HG03060 (cell line): ENCODE measurements around the gene BCAM.
"Not testable (repeated sequence)": the region's sequence is repeated elsewhere in the genome, so short reads cannot be mapped to it uniquely, and the experiment has no call there.

Experiments used
- ATAC-seq: cut with Tn5 transposase; IDR thresholded peaks from one replicate; pipeline ENCODE4 v1.9.1; 2021; ENCODE audit warnings: low read depth, moderate number of reproducible peaks; ENCODE audit not compliant: unreplicated experiment

The BCAM gene

GRCh38 chr19:44813841-44814470, 5.1 kb downstream of the BCAM start:
- ATAC-seq, result no peak

GRCh38 chr19:44814517-44814916, 5.6 kb downstream of the BCAM start:
- no peak for ATAC-seq

- no peak for ATAC-seq
Measured at GRCh38 chr19:44816301-44816700, 7.4 kb downstream of the BCAM start.

GRCh38 chr19:44817725-44818465, 9.0 kb downstream of the BCAM start:
- no peak for ATAC-seq

GRCh38 chr19:44818466-44819031, 9.6 kb downstream of the BCAM start:
- no peak for ATAC-seq

- ATAC-seq, result no peak
Measured at GRCh38 chr19:44819246-44819832, 10.4 kb downstream of the BCAM start.

- ATAC-seq, result no peak
Measured at GRCh38 chr19:44820648-44821609, 12.0 kb downstream of the BCAM start.

- no peak for ATAC-seq
Measured at GRCh38 chr19:44822177-44822576, 13.3 kb downstream of the BCAM start.

- ATAC-seq, result no peak
Measured at GRCh38 chr19:44822670-44823372, 13.9 kb downstream of the BCAM start.

- no peak for ATAC-seq
Measured at GRCh38 chr19:44823373-44823698, 14.4 kb downstream of the BCAM start.

- no peak for ATAC-seq
Measured at GRCh38 chr19:44824761-44825160, 15.9 kb downstream of the BCAM start.

- not testable (repeated sequence) for ATAC-seq
Measured at GRCh38 chr19:44832875-44833274, 24.0 kb downstream of the BCAM start.

- ATAC-seq, result not testable (repeated sequence)
Measured at GRCh38 chr19:44834399-44834798, 25.5 kb downstream of the BCAM start.

- ATAC-seq, result no peak
Measured at GRCh38 chr19:44839276-44839675, 30.4 kb downstream of the BCAM start.

GRCh38 chr19:44840811-44841210, 31.9 kb downstream of the BCAM start:
- no peak for ATAC-seq

- ATAC-seq, result no peak
Measured at GRCh38 chr19:44841231-44841630, 32.3 kb downstream of the BCAM start.

GRCh38 chr19:44845286-44845611, 36.3 kb downstream of the BCAM start:
- ATAC-seq, result no peak

- no peak for ATAC-seq
Measured at GRCh38 chr19:44845612-44846454, 36.9 kb downstream of the BCAM start, which contains the start of gene NECTIN2. TSS of gene NECTIN2 (plus strand) at chr19:44846297. CDS start at chr19:44846526, 229 bp downstream.
